Measurements from ENCODE around the gene CCDC66.

Gene CCDC66

DNA sequence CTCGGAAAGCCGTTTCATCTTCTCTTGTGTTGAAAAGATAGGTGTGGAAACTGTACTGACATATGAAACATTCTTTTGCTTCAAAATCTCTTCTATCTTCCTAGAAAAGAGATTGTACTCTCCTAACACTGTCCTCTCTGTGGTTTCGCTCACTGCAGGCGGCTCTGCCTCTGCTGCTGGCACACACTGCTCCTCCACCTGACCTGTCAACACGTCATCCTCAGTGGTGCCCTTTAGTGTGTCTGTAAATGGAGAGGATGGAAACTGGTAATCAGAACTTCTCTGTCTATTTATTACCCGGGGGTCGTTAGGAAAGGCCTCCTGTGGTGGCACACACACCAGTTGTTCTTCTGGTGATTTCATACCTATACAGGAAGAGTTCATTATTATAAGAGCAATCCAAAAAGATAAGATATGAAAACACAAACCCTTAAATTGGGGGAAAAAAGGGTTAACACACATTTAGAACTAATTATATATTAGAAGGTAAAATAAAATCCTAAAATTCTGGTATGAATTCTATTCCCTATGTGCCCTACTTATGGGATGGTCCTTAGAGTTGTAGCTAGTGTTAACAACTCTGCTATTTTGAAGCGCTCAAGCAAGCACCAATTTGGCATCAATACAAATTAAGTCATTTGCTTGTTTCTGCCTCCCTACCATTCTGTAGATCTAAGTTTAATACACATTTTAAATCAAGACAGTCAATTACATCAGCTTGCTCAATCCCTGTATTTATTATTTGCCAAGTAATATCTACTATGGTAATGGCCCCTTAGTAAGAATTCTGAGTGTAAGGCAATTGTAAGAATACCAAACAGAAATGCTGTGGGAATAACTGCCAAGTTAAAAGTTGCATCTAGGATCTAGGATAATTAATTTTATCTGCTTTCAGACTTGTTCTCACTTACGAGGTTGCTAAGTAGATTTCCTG, 76.9 kb downstream of the CCDC66 start:
- no peak for DNase-seq
- H4K8ac ChIP-seq (ENCODE audit: low read length) = no peak overlapping the region
- WGBS = 92% methylated on average over 3 of the region's 9 CpGs

DNA sequence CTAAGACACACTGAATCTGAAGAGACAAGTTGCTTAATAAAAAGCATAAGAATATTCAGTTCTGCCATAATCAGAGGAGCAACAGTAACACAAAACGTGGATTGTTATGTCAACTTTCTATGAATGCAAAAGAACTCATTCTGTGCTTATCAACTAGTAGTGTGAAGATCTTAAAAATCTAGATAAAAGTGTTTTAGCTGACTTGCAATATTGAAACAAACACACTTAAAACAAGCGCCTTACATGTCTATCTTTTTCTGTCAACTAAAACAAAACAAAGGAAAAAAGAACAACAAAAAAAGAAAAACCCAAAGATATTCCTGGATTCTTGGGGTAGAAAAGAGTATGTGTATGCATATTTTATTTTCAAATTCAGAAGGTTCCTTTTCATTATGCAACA, 88.4 kb downstream of the CCDC66 start:
- Histone ChIP-seq H3K18ac (ENCODE audit: low read depth in 1 of 2, low read length in 2 of 2) (no peak overlapping the region), H4K8ac (ENCODE audit: low read length) (no peak overlapping the region), H2AFZ (ENCODE audit: low read depth, low read length) (no peak overlapping the region), H3K79me1 (replicated peaks; ENCODE audit: low read length, poor library complexity, severe bottlenecking) (peaks cover 18% of the 10 kb centered on the region), H3K9me3 (ENCODE audit: control insufficient read depth, low read length) (no peaks in the 10 kb centered on the region), H2BK15ac (ENCODE audit: low read depth, poor library complexity, severe bottlenecking) (no peak overlapping the region), H4K91ac (ENCODE audit: low read length) (no peak overlapping the region), H3K36me3 (ENCODE audit: control insufficient read depth in 1 of 2, insufficient read depth in 2 of 2, low read depth in 1 of 2, low read length in 2 of 2) (peaks cover 9 to 92% of the 10 kb centered on the region in 2 experiments), H3K4me3 (ENCODE audit: insufficient read depth in 1 of 2, low read depth in 1 of 2, low read length in 2 of 2) (no peak overlapping the region), H2BK12ac (ENCODE audit: low read length in 2 of 2) (no peak overlapping the region), H3K4me2 (ENCODE audit: low read length, poor library complexity, severe bottlenecking) (no peak overlapping the region), H3K4ac (ENCODE audit: low read depth in 1 of 2, low read length in 2 of 2) (no peak overlapping the region), H3K27ac (ENCODE audit: low read length, poor library complexity, severe bottlenecking) (no peak overlapping the region), H2AK5ac (ENCODE audit: low read length, severe bottlenecking) (no peak overlapping the region), H2BK5ac (ENCODE audit: low read depth, low read length, poor library complexity, severe bottlenecking) (no peak overlapping the region), H2BK120ac (ENCODE audit: low read depth, low read length) (no peak overlapping the region), H3K14ac (ENCODE audit: low read length in 2 of 2) (no peak overlapping the region), H3K9ac (ENCODE audit: low read length) (no peak overlapping the region), H3K23ac (ENCODE audit: low read length in 2 of 2) (no peak overlapping the region), H3K27me3 (ENCODE audit: control insufficient read depth in 1 of 2, insufficient read depth in 1 of 2, low read length in 2 of 2) (no peaks in the 10 kb centered on the region), H3K4me1 (ENCODE audit: control insufficient read depth, insufficient read depth, low read depth, low read length) (no peaks in the 10 kb centered on the region)
- no CpG with 5 or more reads among the region's 2 CpGs for WGBS
- DNase-seq = no peak

More for the DNA sequence above, 76.9 kb downstream of the CCDC66 start:
- H4K91ac ChIP-seq (ENCODE audit: low read length) = no peak overlapping the region
- no peak overlapping the region for H3K27ac ChIP-seq (ENCODE audit: low read length, poor library complexity, severe bottlenecking)
- no peaks in the 10 kb centered on the region for H3K9me3 ChIP-seq (ENCODE audit: control insufficient read depth, low read length)
- peaks cover 5% of the 10 kb centered on the region for H3K4me1 ChIP-seq (ENCODE audit: control insufficient read depth, insufficient read depth, low read depth, low read length)
- H3K23ac ChIP-seq (ENCODE audit: low read length in 2 of 2) = no peak overlapping the region
- H3K14ac ChIP-seq (ENCODE audit: low read length in 2 of 2) = no peak overlapping the region
- no peak overlapping the region for H2BK15ac ChIP-seq (ENCODE audit: low read depth, poor library complexity, severe bottlenecking)
- H3K79me1 ChIP-seq (replicated peaks; ENCODE audit: low read length, poor library complexity, severe bottlenecking) = peaks cover 14% of the 10 kb centered on the region
- no peak overlapping the region for H2BK12ac ChIP-seq (ENCODE audit: low read length in 2 of 2)
- H3K9ac ChIP-seq (ENCODE audit: low read length) = no peak overlapping the region
- H2AFZ ChIP-seq (ENCODE audit: low read depth, low read length) = no peak overlapping the region
- H3K36me3 ChIP-seq (ENCODE audit: control insufficient read depth in 1 of 2, insufficient read depth in 2 of 2, low read depth in 1 of 2, low read length in 2 of 2) = peaks cover 9 to 83% of the 10 kb centered on the region in 2 experiments
- H3K27me3 ChIP-seq (ENCODE audit: control insufficient read depth in 1 of 2, insufficient read depth in 1 of 2, low read length in 2 of 2) = no peaks in the 10 kb centered on the region
- H2BK120ac ChIP-seq (ENCODE audit: low read depth, low read length) = no peak overlapping the region
- H3K4me2 ChIP-seq (ENCODE audit: low read length, poor library complexity, severe bottlenecking) = no peak overlapping the region
- no peak overlapping the region for H3K4ac ChIP-seq (ENCODE audit: low read depth in 1 of 2, low read length in 2 of 2)
- no peak overlapping the region for H2BK5ac ChIP-seq (ENCODE audit: low read depth, low read length, poor library complexity, severe bottlenecking)
- no peak overlapping the region for H3K4me3 ChIP-seq (ENCODE audit: insufficient read depth in 1 of 2, low read depth in 1 of 2, low read length in 2 of 2)
- H3K18ac ChIP-seq (ENCODE audit: low read depth in 1 of 2, low read length in 2 of 2) = no peak overlapping the region
- H2AK5ac ChIP-seq (ENCODE audit: low read length, severe bottlenecking) = no peak overlapping the region

DNA sequence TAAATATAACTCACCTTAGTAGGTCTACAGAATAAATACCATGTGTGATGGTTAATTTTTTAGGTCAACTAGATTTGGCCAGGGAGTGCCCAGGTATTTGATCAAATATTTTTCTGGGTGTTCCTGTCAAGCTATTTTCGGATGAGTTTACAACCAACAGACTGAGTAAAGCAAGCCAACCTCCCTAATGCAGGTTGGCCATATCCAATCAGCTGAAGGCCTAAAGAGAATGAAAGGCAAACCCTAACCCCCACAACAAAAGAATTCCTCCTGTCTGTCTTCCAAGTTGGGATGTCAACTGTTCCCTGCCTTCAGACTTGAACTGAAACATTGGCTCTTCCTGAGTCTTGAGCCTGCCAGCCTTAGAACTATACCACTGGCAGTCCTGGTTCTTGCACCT, 97.5 kb downstream of the CCDC66 start:
- Histone ChIP-seq H3K14ac (ENCODE audit: low read length in 2 of 2) (no peak overlapping the region), H2BK12ac (ENCODE audit: low read length in 2 of 2) (no peak overlapping the region), H3K4ac (ENCODE audit: low read depth in 1 of 2, low read length in 2 of 2) (no peak overlapping the region), H3K23ac (ENCODE audit: low read length in 2 of 2) (no peak overlapping the region), H3K27ac (ENCODE audit: low read length, poor library complexity, severe bottlenecking) (no peak overlapping the region), H3K18ac (ENCODE audit: low read depth in 1 of 2, low read length in 2 of 2) (no peak overlapping the region), H3K9ac (ENCODE audit: low read length) (no peak overlapping the region), H3K4me1 (ENCODE audit: control insufficient read depth, insufficient read depth, low read depth, low read length) (no peaks in the 10 kb centered on the region), H2AFZ (ENCODE audit: low read depth, low read length) (no peak overlapping the region), H3K36me3 (ENCODE audit: control insufficient read depth in 1 of 2, insufficient read depth in 2 of 2, low read depth in 1 of 2, low read length in 2 of 2) (peaks cover 13 to 82% of the 10 kb centered on the region in 2 experiments), H3K9me3 (ENCODE audit: control insufficient read depth, low read length) (no peaks in the 10 kb centered on the region), H3K4me2 (ENCODE audit: low read length, poor library complexity, severe bottlenecking) (no peak overlapping the region), H3K79me1 (replicated peaks; ENCODE audit: low read length, poor library complexity, severe bottlenecking) (peaks cover 15% of the 10 kb centered on the region), H2AK5ac (ENCODE audit: low read length, severe bottlenecking) (no peak overlapping the region), H3K4me3 (ENCODE audit: insufficient read depth in 1 of 2, low read depth in 1 of 2, low read length in 2 of 2) (no peak overlapping the region), H2BK120ac (ENCODE audit: low read depth, low read length) (no peak overlapping the region), H2BK5ac (ENCODE audit: low read depth, low read length, poor library complexity, severe bottlenecking) (no peak overlapping the region), H2BK15ac (ENCODE audit: low read depth, poor library complexity, severe bottlenecking) (no peak overlapping the region), H4K91ac (ENCODE audit: low read length) (no peak overlapping the region), H4K8ac (ENCODE audit: low read length) (no peak overlapping the region), H3K27me3 (ENCODE audit: control insufficient read depth in 1 of 2, insufficient read depth in 1 of 2, low read length in 2 of 2) (no peaks in the 10 kb centered on the region)
- WGBS = 97% methylated on average over 1 of the region's 1 CpG
- no peak for DNase-seq

GRCh38 chr3:56655709-56656108, 98.7 kb downstream of the CCDC66 start:
- H2AFZ ChIP-seq (ENCODE audit: low read depth, low read length) = no peak overlapping the region
- DNase-seq = no peak
- no peaks in the 10 kb centered on the region for H3K27me3 ChIP-seq (ENCODE audit: control insufficient read depth in 1 of 2, insufficient read depth in 1 of 2, low read length in 2 of 2)
- no peaks in the 10 kb centered on the region for H3K9me3 ChIP-seq (ENCODE audit: control insufficient read depth, low read length)
- H3K4me3 ChIP-seq (ENCODE audit: insufficient read depth in 1 of 2, low read depth in 1 of 2, low read length in 2 of 2) = no peak overlapping the region
- H3K14ac ChIP-seq (ENCODE audit: low read length in 2 of 2) = no peak overlapping the region
- H4K8ac ChIP-seq (ENCODE audit: low read length) = no peak overlapping the region
- no peaks in the 10 kb centered on the region for H3K4me1 ChIP-seq (ENCODE audit: control insufficient read depth, insufficient read depth, low read depth, low read length)
- H3K18ac ChIP-seq (ENCODE audit: low read depth in 1 of 2, low read length in 2 of 2) = no peak overlapping the region
- no CpG with 5 or more reads among the region's 1 CpG for WGBS
- peaks cover 12% of the 10 kb centered on the region for H3K79me1 ChIP-seq (replicated peaks; ENCODE audit: low read length, poor library complexity, severe bottlenecking)
- H3K23ac ChIP-seq (ENCODE audit: low read length in 2 of 2) = no peak overlapping the region
- no peak overlapping the region for H2BK12ac ChIP-seq (ENCODE audit: low read length in 2 of 2)
- no peak overlapping the region for H2BK5ac ChIP-seq (ENCODE audit: low read depth, low read length, poor library complexity, severe bottlenecking)
- no peak overlapping the region for H3K4ac ChIP-seq (ENCODE audit: low read depth in 1 of 2, low read length in 2 of 2)
- no peak overlapping the region for H2BK15ac ChIP-seq (ENCODE audit: low read depth, poor library complexity, severe bottlenecking)
- H2AK5ac ChIP-seq (ENCODE audit: low read length, severe bottlenecking) = no peak overlapping the region
- H4K91ac ChIP-seq (ENCODE audit: low read length) = no peak overlapping the region
- H2BK120ac ChIP-seq (ENCODE audit: low read depth, low read length) = no peak overlapping the region
- peaks cover 19 to 82% of the 10 kb centered on the region in 2 experiments for H3K36me3 ChIP-seq (ENCODE audit: control insufficient read depth in 1 of 2, insufficient read depth in 2 of 2, low read depth in 1 of 2, low read length in 2 of 2)
- no peak overlapping the region for H3K9ac ChIP-seq (ENCODE audit: low read length)
- no peak overlapping the region for H3K4me2 ChIP-seq (ENCODE audit: low read length, poor library complexity, severe bottlenecking)
- no peak overlapping the region for H3K27ac ChIP-seq (ENCODE audit: low read length, poor library complexity, severe bottlenecking)

Data from mesenchymal stem cell (in vitro differentiated cells and primary cell).